Left kidney (tissue), 2 donors: ENCODE data around the gene HECW1. TPM values are rescaled to one million over a fixed set of nuclear protein-coding genes. Genes with fewer than 3 reads are reported as not detected.
"Not testable (repeated sequence)": the region's sequence is repeated elsewhere in the genome, so short reads cannot be mapped to it uniquely, and the experiment has no call there.

Source experiments
- DNase-seq: peaks from one replicate; pipeline ENCODE4 v3.0.0-alpha.2; 2013
- polyA plus RNA-seq: library from polyadenylated mRNA; unstranded; fragments of 120-200 nt; gene quantifications from one replicate; pipeline ENCODE4 v1.2.1, GENCODE V29; 2013; ENCODE audit not compliant: insufficient read length

Gene HECW1
- polyA plus RNA-seq, 1 donor, result 9.4 TPM

- no peak for DNase-seq
Observed at GRCh38 chr7:43467846-43468245, 355.4 kb downstream of the HECW1 start.

GRCh38 chr7:43469051-43469450 is 356.6 kb downstream of the HECW1 start:
- DNase-seq, result no peak

GRCh38 chr7:43470110-43470509 is 357.7 kb downstream of the HECW1 start:
- DNase-seq, result no peak

GRCh38 chr7:43475983-43476382 is 363.5 kb downstream of the HECW1 start:
- no peak for DNase-seq

- no peak for DNase-seq
Observed at GRCh38 chr7:43476896-43477295, 364.4 kb downstream of the HECW1 start.

GRCh38 chr7:43479042-43479441 is 366.6 kb downstream of the HECW1 start:
- no peak for DNase-seq

- DNase-seq, result no peak
Observed at GRCh38 chr7:43479543-43479942, 367.1 kb downstream of the HECW1 start.

- DNase-seq, result no peak
Observed at GRCh38 chr7:43480581-43480980, 368.1 kb downstream of the HECW1 start.

GRCh38 chr7:43481902-43482678 is 369.6 kb downstream of the HECW1 start:
- DNase-seq, result no peak

- DNase-seq, result no peak
Observed at GRCh38 chr7:43482679-43483252, 370.3 kb downstream of the HECW1 start.

GRCh38 chr7:43484678-43485395 is 372.4 kb downstream of the HECW1 start:
- DNase-seq, result no peak

GRCh38 chr7:43485580-43485979 is 373.1 kb downstream of the HECW1 start:
- no peak for DNase-seq

GRCh38 chr7:43486008-43486407 is 373.6 kb downstream of the HECW1 start:
- not testable (repeated sequence) for DNase-seq

- DNase-seq, result no peak
Observed at GRCh38 chr7:43486634-43487033, 374.2 kb downstream of the HECW1 start.

- no peak for DNase-seq
Observed at GRCh38 chr7:43487731-43488073, 375.3 kb downstream of the HECW1 start.

GRCh38 chr7:43489257-43489656 is 376.8 kb downstream of the HECW1 start:
- DNase-seq, result no peak

GRCh38 chr7:43490016-43490415 is 377.6 kb downstream of the HECW1 start:
- no peak for DNase-seq

GRCh38 chr7:43491123-43491522 is 378.7 kb downstream of the HECW1 start:
- DNase-seq, result no peak

GRCh38 chr7:43491984-43492383 is 379.5 kb downstream of the HECW1 start:
- no peak for DNase-seq

GRCh38 chr7:43492896-43493295 is 380.4 kb downstream of the HECW1 start:
- DNase-seq, result no peak

GRCh38 chr7:43495572-43495971 is 383.1 kb downstream of the HECW1 start:
- DNase-seq, result no peak

GRCh38 chr7:43496596-43496995 is 384.1 kb downstream of the HECW1 start:
- DNase-seq, result no peak

- no peak for DNase-seq
Observed at GRCh38 chr7:43501870-43502269, 389.4 kb downstream of the HECW1 start.
